Transverse colon (tissue), 4 donors: ENCODE results near the gene LCA5L.

Experiments
- CTCF ChIP-seq, 5 experiments: fragments of 200-600 bp in 3 of 5; fragments of 450-650 bp in 2 of 5; sonication (generic) in 3 of 5; IDR thresholded peaks; 1 replicate in 2 of 5; 2 replicates in 3 of 5; pipeline ENCODE4 v1.5.1; 2016 to 2017; ENCODE audit warnings: antibody characterized with exemption in 5 of 5, inconsistent platforms in 3 of 5, mild to moderate bottlenecking in 2 of 5, moderate library complexity in 1 of 5
- EP300 ChIP-seq: sonication (generic); formaldehyde crosslinking; IDR thresholded peaks from one replicate; pipeline ENCODE4 v1.6.1; 2017; ENCODE audit warnings: antibody characterized with exemption, low read depth
- POLR2A ChIP-seq: fragments of 450-650 bp; IDR thresholded peaks from one replicate; pipeline ENCODE4 v1.6.1; 2016; ENCODE audit warnings: antibody characterized with exemption, mild to moderate bottlenecking, moderate library complexity
- POLR2AphosphoS5 ChIP-seq, 3 donors: sonication (generic); formaldehyde crosslinking; IDR thresholded peaks; one replicate each; pipeline ENCODE4 v1.6.1; 2016; ENCODE audit warnings: antibody characterized with exemption in 3 of 3

GRCh38 chr21:39452970-39453342 lies 7.4 kb upstream of the LCA5L start:
- TF ChIP-seq POLR2A (no peak), POLR2AphosphoS5 (IDR thresholded peaks at IDR 0.05) (no peak), CTCF (IDR thresholded peaks at IDR 0.05) (no peak), EP300 (no peak)
